GM19395 (cell line): ENCODE data around the gene EFNB3.

Experiments
- ATAC-seq: cut with Tn5 transposase; IDR thresholded peaks from one replicate; pipeline ENCODE4 v1.9.1; 2021; ENCODE audit warnings: mild to moderate bottlenecking, moderate library complexity; ENCODE audit not compliant: unreplicated experiment

The EFNB3 gene

DNA sequence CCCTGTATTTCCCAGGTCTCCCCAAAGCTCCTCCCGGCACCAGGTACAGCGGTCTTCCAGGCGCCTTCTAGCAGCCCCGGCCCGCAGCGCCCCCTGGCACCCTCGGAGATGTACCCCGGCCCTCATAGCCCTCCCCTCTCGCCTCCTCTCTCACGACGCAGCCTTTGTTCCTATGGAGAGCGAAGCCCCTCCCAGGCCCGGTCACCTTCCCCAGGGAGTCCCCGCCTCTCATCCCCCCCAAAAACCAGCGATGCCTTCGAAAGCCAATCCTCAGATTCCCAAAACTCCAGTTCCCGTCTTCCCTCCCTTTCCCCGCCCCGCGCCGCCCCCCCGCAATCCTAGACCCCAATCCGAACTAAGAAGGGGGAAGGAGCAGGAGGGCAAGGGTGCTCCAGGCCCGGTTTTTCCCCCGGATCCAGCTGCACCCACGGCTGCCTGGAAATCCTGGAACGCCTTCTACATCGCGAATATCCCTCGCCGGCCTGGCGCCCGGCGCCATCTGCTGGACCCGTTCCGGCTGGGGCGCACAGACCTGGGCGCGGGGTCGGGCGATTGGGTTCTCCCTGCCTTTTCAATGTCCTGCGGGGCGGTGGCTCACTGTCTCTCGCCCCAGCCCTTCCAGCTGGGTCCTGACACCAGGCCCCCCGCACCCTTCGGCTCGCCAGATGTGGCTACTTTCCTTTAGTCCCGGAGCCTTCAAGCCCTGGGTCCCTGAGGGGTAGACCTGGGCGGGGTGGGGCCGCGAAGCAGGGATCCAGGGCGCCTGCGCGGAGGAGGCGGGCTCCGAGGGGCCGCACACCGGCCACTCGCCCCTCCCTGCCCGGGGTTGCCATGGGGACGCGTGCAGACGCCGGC lies 12.1 kb downstream of the EFNB3 start, which contains the start of gene DNAH2:
DNAH2 (plus strand) TSS at position 844 of the 855 bp plus-strand sequence. CDS start 1,991 bp downstream, outside the sequence.
- no peak for ATAC-seq

DNA sequence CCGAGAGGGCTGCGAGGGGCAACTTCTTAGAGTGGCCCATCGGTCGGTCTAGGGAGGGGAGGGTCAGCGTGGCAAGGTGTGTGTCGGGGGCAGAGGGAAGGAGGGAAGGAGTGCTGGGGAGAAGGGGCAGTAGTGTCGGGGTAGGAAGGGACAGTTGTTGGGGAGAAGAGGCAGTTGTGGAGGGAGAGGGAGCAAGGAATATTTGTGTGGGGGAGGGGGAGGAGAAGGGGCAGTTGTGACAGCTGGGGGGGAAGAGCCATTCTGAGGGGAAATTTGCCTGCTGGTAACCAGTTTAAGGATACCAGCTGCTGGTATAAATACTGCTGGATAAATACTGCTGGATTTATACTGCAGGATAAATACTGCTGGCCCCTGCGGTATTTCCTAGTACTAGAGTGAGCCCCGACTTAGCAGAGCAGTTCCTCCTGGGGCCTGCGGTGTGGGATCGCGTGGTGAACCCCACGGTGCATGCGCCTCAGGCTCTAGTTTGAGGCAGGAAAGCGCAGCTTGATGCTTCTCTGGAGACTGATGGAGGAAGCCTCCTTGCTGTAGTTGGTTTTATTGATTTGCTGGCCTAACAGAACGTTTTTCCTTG lies 12.9 kb downstream of the EFNB3 start:
- no peak for ATAC-seq

DNA sequence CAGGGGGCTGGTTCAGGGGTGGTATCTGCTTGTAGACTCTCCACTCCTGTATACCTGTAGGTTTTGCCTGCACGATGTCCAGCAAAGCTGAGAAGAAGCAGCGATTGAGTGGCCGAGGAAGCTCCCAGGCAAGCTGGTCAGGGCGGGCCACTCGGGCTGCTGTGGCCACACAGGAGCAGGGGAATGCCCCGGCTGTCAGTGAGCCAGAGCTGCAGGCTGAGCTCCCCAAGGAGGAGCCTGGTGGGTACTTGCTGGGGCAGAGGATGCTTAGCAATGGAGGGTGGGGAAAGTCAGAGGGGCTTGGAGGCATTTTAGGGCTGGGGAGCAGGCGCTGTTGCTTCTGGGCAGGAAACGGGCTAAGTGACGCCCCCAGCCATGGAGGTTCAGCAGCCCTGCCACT lies 14.7 kb downstream of the EFNB3 start:
- no peak for ATAC-seq

DNA sequence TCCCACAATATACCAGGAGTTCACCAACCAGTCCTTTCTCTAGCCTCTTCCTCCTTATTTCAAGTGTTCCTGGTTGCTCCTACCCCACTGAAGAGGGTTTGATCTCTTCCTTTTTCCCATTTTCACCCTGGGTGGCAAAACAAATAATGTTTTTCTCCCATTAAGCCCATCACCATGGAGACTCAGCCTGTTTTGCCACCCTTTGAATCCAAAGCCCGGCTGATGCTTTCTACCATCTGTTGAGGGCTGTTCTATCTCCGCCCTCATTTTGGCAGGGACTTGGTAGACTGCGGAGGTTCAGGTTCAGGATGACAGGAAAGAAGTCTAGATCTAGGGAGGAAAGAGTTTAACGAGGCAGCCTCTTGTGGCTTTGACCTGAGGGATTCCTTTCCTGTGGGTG lies 15.1 kb downstream of the EFNB3 start:
- ATAC-seq, result no peak

DNA sequence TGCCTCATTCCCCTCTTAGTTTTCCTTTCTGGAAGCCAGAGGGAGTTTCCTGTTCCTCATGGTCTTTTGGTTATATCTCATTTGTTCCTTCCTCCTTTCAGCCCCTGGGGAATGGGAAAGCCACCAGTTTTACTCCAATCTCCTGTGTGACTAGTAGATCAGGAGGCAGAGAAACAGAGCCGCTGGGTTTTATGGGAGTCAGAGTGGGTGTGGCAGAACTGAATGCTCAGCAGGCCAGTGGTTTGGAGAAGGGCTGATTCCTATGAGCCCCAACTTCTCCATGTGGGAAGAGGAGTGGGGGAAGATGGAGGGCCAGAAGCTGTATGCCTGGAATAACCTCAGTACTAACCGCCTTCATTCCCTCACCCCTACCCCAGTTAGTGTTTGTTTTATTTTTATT lies 16.6 kb downstream of the EFNB3 start:
- no peak for ATAC-seq

DNA sequence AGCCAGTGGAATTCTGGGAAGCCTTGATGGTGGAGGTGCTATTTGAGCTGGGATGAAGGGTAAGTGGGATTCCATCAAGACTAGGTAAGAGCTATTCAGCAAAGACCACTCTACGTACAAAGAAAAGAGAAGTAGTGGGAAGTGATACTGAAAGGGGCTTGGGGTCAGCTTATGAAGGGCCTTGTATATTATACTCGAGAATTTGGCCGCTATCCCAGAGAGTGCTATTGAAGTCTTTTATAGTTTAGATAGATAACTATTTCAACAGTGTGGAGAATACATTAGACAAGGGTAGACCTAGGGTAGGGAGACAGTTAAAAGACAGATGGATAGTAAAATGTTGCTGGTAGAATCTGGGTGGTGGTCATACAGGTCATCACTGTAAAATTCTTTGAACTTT lies 22.9 kb downstream of the EFNB3 start:
- no peak for ATAC-seq

DNA sequence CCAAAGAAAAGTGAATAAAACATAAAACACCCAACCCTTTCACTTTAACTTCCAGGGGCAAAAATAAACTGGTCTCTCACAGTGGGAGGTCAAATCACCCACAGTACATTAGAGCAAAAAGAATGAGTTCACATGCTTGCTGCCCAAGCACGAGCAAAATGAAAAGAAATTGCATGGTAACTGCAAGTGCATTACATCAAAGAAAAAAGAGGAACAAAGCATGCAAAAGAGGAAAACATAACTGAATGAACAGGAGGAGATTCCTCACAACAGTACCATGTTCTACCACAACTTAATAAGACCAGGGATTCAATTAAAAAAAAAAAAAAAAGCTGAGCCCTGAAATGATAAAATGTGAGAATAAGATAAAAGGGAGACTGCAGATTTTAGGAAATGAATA lies 24.8 kb downstream of the EFNB3 start:
- no peak for ATAC-seq

DNA sequence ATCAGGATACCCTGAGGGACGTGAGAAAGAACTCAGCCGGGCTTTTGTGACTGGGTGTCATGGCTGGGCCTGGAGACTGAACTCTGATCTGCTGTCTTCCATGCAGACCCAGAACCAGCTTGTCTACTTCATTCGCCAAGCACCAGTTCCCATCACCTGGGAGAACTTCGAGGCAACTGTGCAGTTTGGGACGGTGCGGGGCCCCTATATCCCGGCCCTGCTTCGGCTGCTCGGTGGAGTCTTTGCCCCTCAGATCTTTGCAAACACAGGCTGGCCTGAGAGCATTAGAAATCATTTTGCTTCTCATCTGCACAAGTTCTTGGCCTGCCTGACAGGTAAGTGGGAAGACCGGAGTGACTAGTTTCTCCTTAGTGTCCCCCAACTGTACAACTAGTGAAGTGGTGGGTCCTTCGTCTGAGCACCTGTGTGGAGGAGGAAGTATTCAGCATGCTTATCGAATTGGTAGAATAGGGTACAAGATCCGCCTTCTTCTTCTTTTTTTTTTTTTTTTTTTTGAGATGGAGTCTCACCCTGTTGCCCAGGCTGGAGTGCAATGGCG lies 28.1 kb downstream of the EFNB3 start:
- ATAC-seq, result no peak

DNA sequence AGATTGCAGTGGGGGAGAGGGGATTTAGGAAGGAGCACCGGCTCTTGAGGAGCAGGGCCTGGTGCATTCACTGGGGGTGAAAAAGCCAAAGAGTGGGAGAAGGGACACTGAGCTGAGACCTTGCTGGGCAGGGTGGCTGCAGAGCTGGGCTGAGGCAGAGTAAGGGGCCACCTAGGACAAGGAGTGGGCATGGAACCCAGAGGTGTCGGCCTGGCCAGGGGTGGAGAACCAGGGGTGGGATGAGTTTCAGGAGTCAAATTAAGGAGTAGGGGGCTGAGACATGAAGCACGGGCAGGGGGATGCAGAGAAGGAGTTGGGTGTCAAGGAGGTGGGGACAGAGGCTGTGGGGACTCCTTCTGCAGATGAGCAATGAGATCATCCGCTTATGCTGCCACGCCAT lies 32.6 kb downstream of the EFNB3 start:
- no peak for ATAC-seq

DNA sequence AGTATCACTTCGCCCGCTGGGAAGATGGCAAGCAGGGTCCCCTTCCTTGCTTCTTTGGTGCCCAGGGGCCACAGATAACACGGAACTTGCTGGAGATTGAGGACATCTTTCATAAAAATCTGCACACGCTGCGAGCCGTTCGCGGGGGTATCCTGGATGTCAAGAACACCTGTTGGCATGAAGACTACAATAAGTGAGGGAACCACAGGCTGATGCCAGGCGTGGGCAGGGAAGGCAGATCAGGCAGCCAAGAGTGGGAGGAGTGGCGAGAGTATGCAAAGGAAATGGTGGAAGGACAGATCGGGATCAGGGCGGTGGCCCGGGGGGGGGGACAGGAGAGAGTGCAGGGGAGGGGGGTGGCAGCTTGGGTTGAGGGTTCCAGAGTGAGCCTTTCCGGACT lies 34.7 kb downstream of the EFNB3 start:
- no peak for ATAC-seq

DNA sequence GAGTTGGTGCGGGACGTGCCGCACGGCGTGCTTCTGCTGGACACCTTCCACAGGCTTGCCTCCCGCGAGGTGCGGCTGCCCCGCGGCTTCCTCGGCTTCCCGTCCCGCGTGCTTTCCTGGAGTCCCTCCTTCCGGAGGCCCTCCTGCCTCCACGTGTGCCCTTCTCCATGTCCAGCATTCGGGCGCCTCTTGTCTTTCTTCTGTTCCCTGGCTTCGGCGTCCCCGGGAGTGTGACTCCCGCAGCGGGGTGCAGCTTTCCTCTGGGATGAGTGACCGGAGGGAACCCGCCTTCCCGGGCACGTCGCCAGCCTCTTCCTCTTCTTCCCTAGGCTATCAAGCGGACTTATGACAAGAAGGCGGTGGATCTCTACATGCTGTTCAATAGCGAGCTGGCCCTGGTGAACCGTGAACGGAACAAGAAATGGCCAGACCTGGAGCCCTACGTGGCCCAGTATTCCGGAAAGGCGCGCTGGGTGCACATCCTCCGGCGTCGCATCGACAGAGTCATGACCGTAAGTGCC lies 35.5 kb downstream of the EFNB3 start:
- no peak for ATAC-seq

DNA sequence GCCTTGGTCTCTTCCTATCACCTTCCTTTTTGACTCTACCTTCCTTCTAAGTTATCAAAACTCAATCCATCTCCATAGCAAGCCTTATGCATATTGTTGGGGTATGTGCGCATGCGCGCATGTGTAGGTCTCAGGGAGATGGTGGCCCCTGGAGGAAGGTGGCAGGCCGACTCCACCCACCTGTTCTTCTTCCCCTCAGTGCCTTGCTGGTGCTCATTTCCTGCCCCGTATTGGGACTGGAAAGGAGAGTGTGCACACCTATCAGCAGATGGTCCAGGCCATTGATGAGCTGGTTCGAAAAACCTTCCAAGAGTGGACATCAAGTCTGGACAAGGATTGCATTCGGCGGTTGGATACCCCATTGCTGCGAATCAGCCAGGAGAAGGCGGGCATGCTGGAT lies 37.7 kb downstream of the EFNB3 start:
- no peak for ATAC-seq

DNA sequence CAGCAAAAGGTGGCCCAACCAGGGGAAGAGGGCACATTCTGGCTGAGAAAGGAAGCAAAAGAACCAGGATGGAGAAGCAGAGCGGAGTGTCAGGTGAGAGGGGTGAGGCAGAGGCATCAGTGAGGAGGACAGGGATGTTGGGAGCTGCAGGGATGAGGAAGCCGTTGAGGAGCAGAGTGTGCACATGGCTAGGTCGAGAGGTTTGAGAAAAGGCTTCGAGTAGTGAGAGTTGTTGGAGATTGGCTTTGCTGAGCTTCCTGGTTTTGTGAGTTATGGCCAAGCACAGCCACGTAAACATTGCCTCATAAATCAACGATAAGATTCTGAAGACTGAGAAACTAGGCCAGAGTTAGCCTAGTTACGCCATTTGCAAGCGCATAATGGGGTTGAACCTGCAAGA lies 39.4 kb downstream of the EFNB3 start:
- ATAC-seq, result no peak

DNA sequence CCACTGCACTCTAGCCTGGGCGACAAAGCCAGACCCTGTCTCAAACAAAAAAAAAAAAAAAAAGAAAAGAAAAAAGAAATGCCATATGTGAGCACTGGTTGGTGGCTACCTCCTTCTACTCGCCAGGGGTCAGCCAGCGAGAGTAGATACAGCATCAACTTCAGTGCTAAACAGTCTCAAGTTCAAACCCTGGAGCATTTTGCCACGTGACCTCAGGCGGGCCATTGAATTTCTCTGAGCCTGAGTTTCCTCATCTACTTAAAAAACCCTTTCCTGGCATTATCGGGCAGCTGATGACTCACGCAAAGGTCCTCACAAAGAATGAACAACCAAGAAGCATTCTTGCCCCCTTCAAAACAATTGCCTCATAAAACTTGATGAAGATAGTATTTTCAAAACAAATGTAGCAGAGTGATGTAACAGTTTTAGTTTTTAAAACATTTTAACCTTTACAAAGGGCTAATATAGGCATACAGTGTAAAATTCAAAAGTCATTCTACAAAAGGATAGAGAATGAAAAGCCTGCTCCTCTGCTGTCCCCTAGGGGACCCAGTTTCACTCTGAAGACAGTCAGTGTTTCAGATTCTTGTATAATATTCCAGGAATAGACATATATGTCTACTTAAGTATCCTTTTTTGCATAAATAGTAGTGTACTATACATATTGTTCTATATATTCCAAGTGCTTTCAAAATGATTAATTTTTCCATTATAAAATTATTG lies 40.9 kb downstream of the EFNB3 start:
- ATAC-seq, result no peak

DNA sequence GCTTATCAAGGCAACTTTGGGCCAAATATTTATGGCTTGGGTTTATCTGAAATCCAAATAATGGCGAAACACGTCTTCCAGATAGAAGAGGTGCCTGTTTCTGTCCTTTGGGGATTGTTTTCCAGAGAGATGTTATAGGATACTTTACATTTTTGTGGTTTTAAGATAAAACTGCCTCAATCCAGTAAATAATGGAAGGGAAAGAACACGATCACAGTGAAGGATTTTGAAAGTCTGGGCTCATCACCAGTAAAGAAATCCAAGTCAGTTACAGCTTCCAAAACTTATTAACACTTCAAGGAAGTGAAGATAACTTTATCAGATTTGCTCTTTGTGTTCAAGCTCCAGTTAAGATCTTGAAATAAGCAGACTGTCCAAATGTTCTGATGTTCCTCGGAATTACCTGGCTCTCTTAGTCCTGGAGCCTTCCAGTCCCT lies 42.7 kb downstream of the EFNB3 start:
- no peak for ATAC-seq

DNA sequence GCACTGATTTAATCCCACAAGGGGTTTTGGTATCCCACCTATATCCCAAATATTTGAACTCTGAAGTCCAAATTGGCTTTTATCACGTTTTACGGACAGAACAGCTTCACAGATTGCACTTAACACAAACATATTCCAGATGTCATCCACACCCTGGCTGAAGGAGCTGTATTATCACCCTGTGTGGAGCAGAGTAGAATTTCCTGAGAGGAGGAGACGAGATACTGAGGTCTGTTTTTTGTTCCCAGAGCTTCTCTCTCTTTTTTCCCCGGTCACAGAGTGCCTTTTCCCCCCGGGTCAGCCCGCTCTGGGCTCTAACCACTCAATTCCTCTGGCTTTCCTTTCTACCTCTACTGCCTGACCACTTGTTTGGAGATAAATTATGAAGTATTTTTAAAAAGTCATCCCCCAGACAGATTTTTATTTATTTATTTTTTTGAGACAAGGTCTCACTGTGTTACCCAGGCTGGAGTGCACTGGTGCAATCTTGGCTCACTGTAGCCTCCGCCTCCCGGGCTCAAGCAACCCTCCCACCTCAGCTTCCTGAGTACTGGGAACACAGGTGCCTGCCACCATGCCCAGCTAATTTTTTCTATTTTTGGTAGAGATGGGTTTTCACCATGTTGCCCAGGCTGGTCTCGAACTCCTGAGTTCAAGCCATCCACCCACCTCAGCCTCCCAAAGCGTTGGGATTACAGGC lies 43.2 kb downstream of the EFNB3 start:
- ATAC-seq, result no peak

DNA sequence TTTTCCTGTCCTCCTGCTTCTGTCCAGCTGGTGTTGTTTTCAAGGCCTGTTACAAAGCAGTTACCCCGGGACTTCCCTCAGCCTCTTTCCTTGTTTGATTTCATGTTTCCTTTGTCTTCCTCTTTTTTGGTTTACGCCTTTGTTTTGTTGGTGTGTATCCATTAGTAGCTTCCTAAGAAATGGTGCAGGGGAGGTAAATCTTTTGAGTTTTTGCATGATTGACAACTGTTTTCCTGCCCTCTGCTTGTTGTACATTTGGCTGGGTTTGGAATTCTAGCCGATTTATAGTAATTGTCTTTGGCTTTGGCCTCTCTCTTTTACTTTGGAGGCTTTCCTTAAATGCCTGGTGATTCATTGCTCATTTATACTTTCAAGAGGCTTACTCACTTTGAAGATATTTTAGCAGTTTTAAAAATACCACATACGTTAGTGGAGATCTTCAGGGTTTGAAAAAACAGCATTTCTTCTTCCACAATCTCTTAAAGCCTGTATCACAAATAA lies 45.4 kb downstream of the EFNB3 start:
- no peak for ATAC-seq

DNA sequence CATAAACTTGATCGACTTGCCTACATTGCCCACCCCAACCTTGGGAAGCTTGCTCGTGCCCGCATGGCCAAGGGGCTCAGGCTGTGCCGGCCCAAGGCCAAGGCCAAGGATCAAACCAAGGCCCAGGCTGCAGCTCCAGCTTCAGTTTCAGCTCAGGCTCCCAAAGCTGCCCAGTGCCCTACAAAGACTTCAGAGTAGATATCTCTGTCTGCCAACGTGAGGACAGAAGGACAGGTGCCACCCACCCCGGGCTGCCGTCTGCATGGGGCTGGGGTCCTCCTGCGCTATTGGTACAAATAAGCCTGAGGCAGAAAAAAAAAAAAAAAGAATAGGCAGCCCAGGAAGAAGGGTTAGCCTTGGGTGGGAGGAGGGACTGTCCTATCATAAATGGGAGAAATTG lies 49.7 kb downstream of the EFNB3 start:
- ATAC-seq, result no peak

DNA sequence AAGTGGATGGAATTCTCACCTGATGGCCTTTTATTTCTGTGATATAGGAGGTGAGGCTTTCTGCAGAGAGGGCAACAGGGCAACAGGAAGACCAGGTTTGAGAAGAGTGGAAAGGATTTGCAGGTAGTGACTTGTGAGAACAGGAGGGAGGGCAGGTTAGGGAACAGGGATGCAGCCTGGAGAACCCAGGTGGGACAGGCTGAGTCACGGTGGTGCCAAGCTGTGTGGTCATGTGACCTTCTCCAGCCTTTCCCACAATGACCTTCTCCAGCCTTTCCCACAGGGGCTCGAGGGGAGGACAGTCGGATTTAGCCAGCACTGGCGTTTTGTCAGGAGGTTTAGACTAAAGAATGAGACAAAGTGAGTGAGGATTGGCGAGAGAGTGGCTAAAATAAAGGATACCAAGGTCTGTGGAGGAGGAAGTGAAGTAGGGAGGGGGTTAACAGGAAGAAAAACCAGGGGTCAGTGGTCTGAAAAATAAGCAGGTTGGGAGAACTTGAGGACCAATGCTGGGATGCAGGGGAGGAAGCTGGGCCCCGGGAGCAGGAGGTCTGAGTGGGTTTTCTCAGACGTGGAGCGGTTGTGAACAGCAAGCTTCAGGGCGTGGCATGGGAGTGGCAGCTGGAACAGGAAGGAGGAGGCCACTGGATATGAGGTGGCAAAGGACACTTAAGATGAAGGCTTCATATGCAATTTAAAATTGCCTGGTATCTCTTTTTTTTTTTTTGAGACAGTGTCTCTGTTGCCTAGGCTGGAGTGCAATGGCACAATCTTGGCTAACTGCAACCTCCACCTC lies 50.3 kb downstream of the EFNB3 start:
- no peak for ATAC-seq

DNA sequence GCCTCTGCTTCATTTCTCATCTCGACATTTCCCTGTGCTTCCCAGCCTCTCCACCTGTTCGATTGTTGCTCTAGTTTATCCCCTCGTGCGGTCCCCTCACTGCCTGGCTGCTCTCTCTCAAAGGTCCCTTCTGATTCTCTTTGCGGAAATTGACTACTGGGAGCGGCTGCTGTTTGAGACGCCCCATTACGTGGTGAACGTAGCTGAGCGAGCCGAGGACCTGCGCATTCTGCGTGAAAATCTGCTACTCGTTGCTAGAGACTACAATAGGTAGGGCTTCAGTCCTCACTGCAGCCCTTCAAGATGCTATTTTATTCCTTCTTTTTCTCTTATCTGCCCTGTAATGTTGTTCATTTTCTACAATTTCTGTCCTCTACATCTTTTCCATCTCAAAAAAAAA lies 52.0 kb downstream of the EFNB3 start:
- no peak for ATAC-seq
